Endothelial cell of umbilical vein (primary cell): ENCODE data around the gene JPH2. TPM values are rescaled to one million over a fixed set of nuclear protein-coding genes. Genes with fewer than 3 reads are reported as not detected.

Experiments
- BruUV-seq: library from RNA; stranded (reverse); fragments of 400-500 nt; replicated peaks from 2 replicates; lab custom pipeline; 2021; lab: Mats Ljungman, UMichigan
- CTCF ChIA-PET: fragments of 300-600, 350-600 bp; sonication (Branson Sonifier 250); formaldehyde crosslinking; loops from one replicate; lab custom pipeline; 2021; ENCODE audit warnings: antibody characterized with exemption, inconsistent platforms; lab: Charles Lee
- POLR2A ChIA-PET: fragments of 300-600, 350-600 bp; sonication (Branson Sonifier 250); formaldehyde crosslinking; loops from one replicate; lab custom pipeline; 2021; ENCODE audit warnings: antibody characterized with exemption, inconsistent platforms; lab: Charles Lee
- DNase-seq: peaks from one replicate; pipeline ENCODE4 v3.0.0-alpha.2; 2011; ENCODE audit warnings: low read depth, low spot score
- FAIRE-seq: peaks from 2 replicates; lab custom pipeline; 2011; peaks lifted over from hg19 to GRCh38; lab: Jason Lieb, UNC
- H2AFZ ChIP-seq: 2 replicates; pipeline ENCODE4 v1.6.0; 2012; ENCODE audit warnings: low read depth, low read length, control low read depth, inconsistent platforms
- H3K27ac ChIP-seq: 2 replicates; pipeline ENCODE4 v1.5.1; 2011; ENCODE audit warnings: low read depth, mild to moderate bottlenecking, control low read depth, low read length, moderate library complexity; ENCODE audit not compliant: insufficient read depth
- H3K27me3 ChIP-seq, 2 experiments: 2 replicates each; pipeline versions ENCODE4 v1.6.0 to v1.6.1; 2011; ENCODE audit warnings: low read length in 2 of 2, mixed read lengths in 1 of 2; ENCODE audit not compliant: control insufficient read depth in 2 of 2, insufficient read depth in 2 of 2
- H3K36me3 ChIP-seq, 2 experiments: 2 replicates in 1 of 2; 3 replicates in 1 of 2; pipeline ENCODE4 v1.5.1; 2011; ENCODE audit warnings: low read length in 2 of 2, mild to moderate bottlenecking in 1 of 2, moderate library complexity in 1 of 2; ENCODE audit not compliant: control insufficient read depth in 2 of 2, insufficient read depth in 2 of 2; ENCODE audit errors: extremely low read depth in 1 of 2
- H3K4me1 ChIP-seq: 3 replicates; pipeline ENCODE4 v1.5.1; 2011; ENCODE audit warnings: mild to moderate bottlenecking, low read length; ENCODE audit not compliant: control insufficient read depth, insufficient read depth; ENCODE audit errors: extremely low read depth
- H3K4me2 ChIP-seq: 2 replicates; pipeline ENCODE4 v1.6.1; 2011; ENCODE audit warnings: low read length, control low read depth, mixed read lengths; ENCODE audit not compliant: insufficient read depth
- H3K4me3 ChIP-seq, 3 experiments: fragments of 200-600 bp in 1 of 3; sonication (generic), shearing (Covaris generic) in 1 of 3; replicated peaks in 1 of 3; 2 replicates each; pipeline ENCODE4 v1.5.1; 2011 to 2016; ENCODE audit warnings: control low read depth in 3 of 3, low read length in 3 of 3, mild to moderate bottlenecking in 2 of 3, inconsistent platforms in 1 of 3, low read depth in 1 of 3, moderate library complexity in 1 of 3; ENCODE audit not compliant: insufficient read depth in 1 of 3
- H3K79me2 ChIP-seq: 2 replicates; pipeline ENCODE4 v1.6.0; 2012; ENCODE audit warnings: low read length, inconsistent platforms; ENCODE audit not compliant: control insufficient read depth, insufficient read depth
- H3K9ac ChIP-seq: replicated peaks from 2 replicates; pipeline ENCODE3; 2011; ENCODE audit warnings: low read length, control low read depth; ENCODE audit not compliant: insufficient read depth; ENCODE audit errors: extremely low read depth
- H3K9me1 ChIP-seq: replicated peaks from 3 replicates; pipeline ENCODE4 v1.6.0; 2011; ENCODE audit warnings: mild to moderate bottlenecking, low read length; ENCODE audit not compliant: control insufficient read depth, insufficient read depth; ENCODE audit errors: extremely low read depth
- H3K9me3 ChIP-seq: replicated peaks from 2 replicates; pipeline ENCODE4 v1.5.1; 2012; ENCODE audit warnings: low read length, inconsistent platforms; ENCODE audit not compliant: control insufficient read depth, insufficient read depth
- H4K20me1 ChIP-seq: replicated peaks from 2 replicates; pipeline ENCODE3; 2011; ENCODE audit warnings: mild to moderate bottlenecking, low read length; ENCODE audit not compliant: control insufficient read depth, insufficient read depth; ENCODE audit errors: extremely low read depth
- CTCF ChIP-seq, 2 donors: IDR thresholded peaks; 1 replicate in 1 of 2; 2 replicates in 1 of 2; pipeline ENCODE4 v1.5.1; 2011; ENCODE audit warnings: low read length in 2 of 2, mild to moderate bottlenecking in 2 of 2, moderate library complexity in 2 of 2, control low read depth in 1 of 2, inconsistent platforms in 1 of 2, low read depth in 1 of 2; ENCODE audit not compliant: insufficient read depth in 1 of 2; ENCODE audit errors: extremely low read depth in 1 of 2
- EZH2 ChIP-seq: IDR thresholded peaks from 2 replicates; pipeline ENCODE4 v1.6.1; 2012; ENCODE audit warnings: borderline replicate concordance, low read depth, mild to moderate bottlenecking, moderate library complexity, low read length, inconsistent platforms; ENCODE audit not compliant: severe bottlenecking
- FOS ChIP-seq: IDR thresholded peaks from 2 replicates; pipeline ENCODE4 v1.6.1; 2011; ENCODE audit warnings: mild to moderate bottlenecking, low read length, moderate library complexity, borderline replicate concordance; ENCODE audit not compliant: insufficient read depth
- GATA2 ChIP-seq: IDR thresholded peaks from 2 replicates; pipeline ENCODE4 v1.7.0; 2011; ENCODE audit warnings: low read depth, mild to moderate bottlenecking, moderate library complexity, mixed read lengths, low read length; ENCODE audit not compliant: insufficient read length, insufficient read depth
- JUN ChIP-seq: IDR thresholded peaks from 2 replicates; pipeline ENCODE4 v1.6.1; 2011; ENCODE audit warnings: borderline replicate concordance, low read depth; ENCODE audit not compliant: insufficient read length, insufficient read depth
- MYC ChIP-seq: IDR thresholded peaks from one replicate; pipeline ENCODE4 v1.6.1; 2011; ENCODE audit warnings: mild to moderate bottlenecking, low read depth, low read length
- POLR2A ChIP-seq: IDR thresholded peaks from 2 replicates; pipeline ENCODE4 v1.6.1; 2012; ENCODE audit warnings: low read depth, mild to moderate bottlenecking, control low read depth, low read length
- POLR2AphosphoS5 ChIP-seq: IDR thresholded peaks from 2 replicates; pipeline ENCODE4 v1.6.1; 2012; ENCODE audit warnings: low read depth, mild to moderate bottlenecking, control low read depth, low read length, moderate library complexity; ENCODE audit not compliant: insufficient read depth
- dilution Hi-C: fragments of 300-500 bp; cut with MboI; formaldehyde crosslinking; loops from one replicate; pipeline ENCODE4 v1.15.0; 2019; ENCODE audit warnings: low sequenced_read_pairs; ENCODE audit not compliant: extremely low pct_ligation_motif_present
- intact Hi-C: fragments of 100-400 bp; cut with micrococcal nuclease; formaldehyde crosslinking; loops from one replicate; pipeline ENCODE4 v1.10.0; 2022
- polyA plus RNA-seq, 4 experiments: library from polyadenylated mRNA; depleted of rRNA in 3 of 4; stranded (reverse) in 3 of 4; unstranded in 1 of 4; fragments of >200 nt; gene quantifications; 2 replicates each; pipeline versions ENCODE4 v1.2.1 to v1.2.3, GENCODE V29; 2011 to 2012; ENCODE audit warnings: missing spikeins in 1 of 4
- total RNA-seq: library from RNA; stranded (reverse); gene quantifications from 2 replicates; pipeline ENCODE4 v1.2.3, GENCODE V29; 2021
- TF ChIP-seq, protein P1 (sequence below): IDR thresholded peaks from 2 replicates; pipeline ENCODE4 v1.6.1; 2011; ENCODE audit not compliant: insufficient read depth, insufficient read length

The JPH2 gene
- total and polyA plus RNA-seq, 2 donors (not counting 3 experiments of a cell fraction or from before 2014, with no cell fraction given), result not detected

DNA sequence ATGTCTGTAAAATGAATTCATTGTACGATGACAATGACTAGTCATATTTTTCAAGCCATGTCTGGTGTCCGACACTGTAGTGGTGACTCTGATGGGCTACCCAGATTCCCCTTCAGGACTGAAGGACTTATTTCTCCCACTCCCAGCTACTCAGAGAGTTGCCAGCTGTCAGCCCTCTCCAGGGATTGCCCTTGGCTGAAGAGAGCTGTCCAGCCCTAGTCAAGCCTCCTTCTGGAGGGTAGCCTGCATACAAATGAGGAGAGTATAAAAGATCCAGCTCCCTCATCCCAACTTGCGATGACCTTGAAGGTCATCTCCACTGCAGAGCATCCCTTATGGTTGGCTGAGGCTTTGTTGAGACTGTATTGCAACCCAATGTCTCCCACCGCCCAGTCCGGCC, 29.9 kb downstream of the JPH2 start:
- no peak overlapping the region for H3K4me2 ChIP-seq
- no peaks in the 10 kb centered on the region for H3K36me3 ChIP-seq
- H3K27ac ChIP-seq, result no peak overlapping the region
- H3K4me1 ChIP-seq, result no peaks in the 10 kb centered on the region
- H2AFZ ChIP-seq, result no peak overlapping the region
- intact Hi-C loops (no loop called here), dilution Hi-C loops (no loop called here)
- no peak overlapping the region for H3K9ac ChIP-seq
- no peak for FAIRE-seq
- no peaks in the 10 kb centered on the region for H3K27me3 ChIP-seq
- ChIA-PET CTCF (no interaction called here), POLR2A (no interaction called here)
- H3K9me1 ChIP-seq, result no peaks in the 10 kb centered on the region
- H4K20me1 ChIP-seq, result no peaks in the 10 kb centered on the region
- no peak for TF ChIP-seq JUN
- no peak for TF ChIP-seq CTCF (IDR thresholded peaks at IDR 0.05; ENCODE audit: extremely low read depth in 1 of 2, insufficient read depth in 1 of 2, low read depth in 1 of 2, low read length in 2 of 2)
- TF ChIP-seq POLR2AphosphoS5, result no peak
- TF ChIP-seq GATA2, result no peak
- no peak for TF ChIP-seq POLR2A
- TF ChIP-seq FOS, result no peak
- no peak for TF ChIP-seq MYC
- TF ChIP-seq, protein P1, sequence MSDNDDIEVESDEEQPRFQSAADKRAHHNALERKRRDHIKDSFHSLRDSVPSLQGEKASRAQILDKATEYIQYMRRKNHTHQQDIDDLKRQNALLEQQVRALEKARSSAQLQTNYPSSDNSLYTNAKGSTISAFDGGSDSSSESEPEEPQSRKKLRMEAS, result no peak
- TF ChIP-seq EZH2, result no peak
- no peak overlapping the region for H3K4me3 ChIP-seq
- H3K9me3 ChIP-seq, result no peaks in the 10 kb centered on the region
- no peak for DNase-seq
- H3K79me2 ChIP-seq, result no peaks in the 10 kb centered on the region
- no TSS peak for BruUV-seq
